A549 (cell line): ENCODE data around the gene DCK. TPM values are rescaled to one million over a fixed set of nuclear protein-coding genes. Genes with fewer than 3 reads are reported as not detected.

Experiments used
- ATAC-seq, 2 experiments: fragments of 200-7000 bp in 1 of 2; fragments of >200 bp in 1 of 2; cut with Nextera tagmentation in 1 of 2; cut with Tn5 transposase in 1 of 2; 3 replicates each; pipeline versions ENCODE4 v1.8.0 to v1.9.1; 2018 to 2020; ENCODE audit warnings: mild to moderate bottlenecking in 1 of 2, moderate library complexity in 1 of 2
- CTCF ChIA-PET: fragments of 300-600 bp; sonication (Branson Sonifier 250); formaldehyde crosslinking; extraction: SDS; loops from one replicate; lab custom pipeline; 2021; ENCODE audit warnings: antibody characterized with exemption, inconsistent platforms; lab: Yijun Ruan, JAX
- POLR2A ChIA-PET: fragments of 350-600 bp; formaldehyde crosslinking; extraction: SDS; loops from one replicate; lab custom pipeline; 2021; ENCODE audit warnings: antibody characterized with exemption, inconsistent platforms; lab: Yijun Ruan, JAX
- DNase-seq, 2 experiments: peaks; one replicate each; pipeline versions ENCODE4 v3.0.0 to v3.0.0-alpha.2; 2011 to 2016; ENCODE audit warnings: low read depth in 1 of 2, low spot score in 1 of 2
- FAIRE-seq: peaks from 2 replicates; lab custom pipeline; 2011; peaks lifted over from hg19 to GRCh38; lab: Jason Lieb, UNC
- H3K27ac ChIP-seq, 2 experiments: fragments of >200 bp; sonication (Bioruptor Twin); formaldehyde crosslinking; 3 replicates each; pipeline ENCODE4 v1.5.1; 2016 to 2017
- H3K4me1 ChIP-seq: fragments of >200 bp; sonication (Bioruptor Twin); formaldehyde crosslinking; 3 replicates; pipeline ENCODE4 v1.6.1; 2016
- H3K4me2 ChIP-seq: fragments of >200 bp; sonication (Bioruptor Twin); formaldehyde crosslinking; 3 replicates; pipeline ENCODE4 v1.6.1; 2016
- H3K4me3 ChIP-seq: fragments of >200 bp; sonication (Bioruptor Twin); formaldehyde crosslinking; 3 replicates; pipeline ENCODE4 v1.5.1; 2016
- H3K9me3 ChIP-seq: fragments of >200 bp; sonication (Bioruptor Twin); formaldehyde crosslinking; 3 replicates; pipeline ENCODE4 v1.6.1; 2016
- ATOH8 ChIP-seq: fragments of 250-450 bp; sonication (Bioruptor Pico); IDR thresholded peaks from 2 replicates; pipeline ENCODE4 v1.5.0; 2020; ENCODE audit warnings: low read depth, mild to moderate bottlenecking, moderate library complexity
- CHD2 ChIP-seq: fragments of 150-350 bp; IDR thresholded peaks from 2 replicates; pipeline ENCODE4 v1.6.1; 2014; ENCODE audit warnings: low read length; ENCODE audit not compliant: partially characterized antibody
- CHD4 ChIP-seq: fragments of 200-600 bp; sonication (generic); IDR thresholded peaks from 2 replicates; pipeline ENCODE4 v1.6.1; 2016; ENCODE audit warnings: antibody characterized with exemption, mild to moderate bottlenecking, borderline replicate concordance
- FOSL2 ChIP-seq, 2 experiments: fragments of 450-650 bp in 1 of 2; fragments of >200 bp in 1 of 2; sonication (Bioruptor Twin) in 1 of 2; formaldehyde crosslinking; IDR thresholded peaks; 2 replicates each; pipeline versions ENCODE4 v1.5.0 to v1.6.1; 2016 to 2020; ENCODE audit warnings: mild to moderate bottlenecking in 1 of 2, moderate library complexity in 1 of 2
- HDAC2 ChIP-seq: fragments of 200-600 bp; sonication (generic); IDR thresholded peaks from 2 replicates; pipeline ENCODE4 v1.6.1; 2016
- HMGXB4 ChIP-seq: fragments of 250-450 bp; sonication (Bioruptor Pico); IDR thresholded peaks from 2 replicates; pipeline ENCODE4 v1.5.0; 2021; ENCODE audit warnings: mild to moderate bottlenecking, moderate library complexity, borderline replicate concordance
- MAX ChIP-seq: IDR thresholded peaks from 2 replicates; pipeline ENCODE4 v1.6.1; 2012
- MAZ ChIP-seq: fragments of 150-350 bp; IDR thresholded peaks from 2 replicates; pipeline ENCODE4 v1.6.1; 2014; ENCODE audit warnings: antibody characterized with exemption, low read depth, low read length, borderline replicate concordance
- NFE2L2 ChIP-seq: fragments of 150-350 bp; conservative IDR thresholded peaks from 2 replicates; pipeline ENCODE4 v1.6.1; 2014; ENCODE audit warnings: low read length
- NPAS2 ChIP-seq: fragments of 250-450 bp; sonication (Bioruptor Pico); IDR thresholded peaks from 2 replicates; pipeline ENCODE4 v1.8.0; 2022; ENCODE audit warnings: mild to moderate bottlenecking, moderate library complexity, borderline replicate concordance
- PHF8 ChIP-seq: fragments of 200-600 bp; sonication (generic); IDR thresholded peaks from 2 replicates; pipeline ENCODE4 v1.6.1; 2016; ENCODE audit warnings: low read depth, mild to moderate bottlenecking, antibody characterized with exemption, moderate library complexity, borderline replicate concordance
- RAD21 ChIP-seq, 2 experiments: fragments of >200 bp in 1 of 2; sonication (Bioruptor Twin) in 1 of 2; formaldehyde crosslinking in 1 of 2; IDR thresholded peaks in 1 of 2; conservative IDR thresholded peaks in 1 of 2; 2 replicates in 1 of 2; 3 replicates in 1 of 2; pipeline ENCODE4 v1.6.1; 2012 to 2018; ENCODE audit warnings: inconsistent platforms in 1 of 2
- RCOR1 ChIP-seq: fragments of 150-350 bp; IDR thresholded peaks from 2 replicates; pipeline ENCODE4 v1.6.1; 2014; ENCODE audit warnings: antibody characterized with exemption, low read length, low read depth
- REST ChIP-seq: fragments of 200-600 bp; sonication (generic); IDR thresholded peaks from 2 replicates; pipeline ENCODE4 v1.6.1; 2016; ENCODE audit warnings: antibody characterized with exemption, mild to moderate bottlenecking, moderate library complexity
- RFX5 ChIP-seq: fragments of 450-650 bp; IDR thresholded peaks from 2 replicates; pipeline ENCODE4 v1.7.1; 2014; ENCODE audit warnings: antibody characterized with exemption, mild to moderate bottlenecking, moderate library complexity
- RNF2 ChIP-seq: fragments of 200-600 bp; sonication (generic); IDR thresholded peaks from 2 replicates; pipeline ENCODE4 v1.6.1; 2016; ENCODE audit warnings: low read depth, mild to moderate bottlenecking, antibody characterized with exemption, moderate library complexity, borderline replicate concordance
- ZC3H11A ChIP-seq: fragments of 450-650 bp; IDR thresholded peaks from 2 replicates; pipeline ENCODE4 v1.6.1; 2014; ENCODE audit warnings: antibody characterized with exemption, mild to moderate bottlenecking
- ZFP36 ChIP-seq: fragments of 450-650 bp; IDR thresholded peaks from 2 replicates; pipeline ENCODE4 v1.6.1; 2014; ENCODE audit warnings: borderline replicate concordance; ENCODE audit not compliant: partially characterized antibody
- ZNF302 ChIP-seq: fragments of 250-450 bp; sonication (Bioruptor Pico); IDR thresholded peaks from 2 replicates; pipeline ENCODE4 v1.9.0; 2021; ENCODE audit warnings: inconsistent platforms, mild to moderate bottlenecking, moderate library complexity
- WGBS: methylation state at CpG from one replicate; pipeline ENCODE4 v1.1.6; 2017; ENCODE audit errors: missing lambda C conversion rate; 5-methylcytosine and 5-hydroxymethylcytosine counted together
- polyA plus RNA-seq, 4 experiments: library from polyadenylated mRNA; depleted of rRNA in 3 of 4; stranded (reverse); fragments of >200 nt; fragmentation: RNase III in 1 of 4; extraction: RNeasy Plus Mini Kit Qiagen cat#74134 plus additional on column Dnase treatment in 1 of 4; gene quantifications; 2 replicates in 3 of 4; 3 replicates in 1 of 4; pipeline ENCODE4 v1.2.3, GENCODE V29; 2011 to 2017

Gene DCK
- polyA plus RNA-seq, 2 of the 4 experiments (the other 2 are of a cell fraction): 20.0 to 20.6 TPM

- no peak overlapping the region for H3K4me2 ChIP-seq
- H3K27ac ChIP-seq: no peak overlapping the region
- FAIRE-seq: no peak
- no peak overlapping the region for H3K4me3 ChIP-seq
- ATAC-seq: no peak
- TF ChIP-seq RFX5 (no peak), REST (no peak), FOSL2 (IDR thresholded peaks at IDR 0.05) (no peak), FOSL2 (CRISPR knock-in tag; IDR thresholded peaks at IDR 0.05) (no peak), MAZ (no peak), PHF8 (no peak), MAX (no peak), HMGXB4 (CRISPR knock-in tag) (no peak), RAD21 (conservative IDR thresholded peaks at IDR 0.05 in 1 of 2, IDR thresholded peaks at IDR 0.05 in 1 of 2) (no peak), RCOR1 (no peak)
- TF ChIP-seq, all 56 proteins: peak for 0
- H3K9me3 ChIP-seq: no peaks in the 10 kb centered on the region
- H3K4me1 ChIP-seq: peaks cover 5% of the 10 kb centered on the region; the same call in 1 of the 3 replicates
- WGBS: 74% methylated on average over 5 of the region's 5 CpGs
- CTCF ChIA-PET: interaction anchor here (1.4 kb wide), 1 partner anchor 8 kb away, joined by 3 read pairs; no protein-coding TSS in a partner anchor
- POLR2A ChIA-PET: no interaction called here
- no peak for DNase-seq
Measured at GRCh38 chr4:70948665-70949260, 44.7 kb upstream of the DCK start.

GRCh38 chr4:70954032-70954431 lies 39.4 kb upstream of the DCK start:
- 100% methylated on average over 1 of the region's 1 CpG for WGBS
- H3K4me1 ChIP-seq: no peaks in the 10 kb centered on the region
- no peak for FAIRE-seq
- POLR2A ChIA-PET: no interaction called here
- no peak overlapping the region for H3K4me3 ChIP-seq
- TF ChIP-seq RNF2 (no peak), ZC3H11A (no peak), HDAC2 (no peak), CHD4 (no peak), RCOR1 (no peak), ZFP36 (no peak)
- TF ChIP-seq, all 56 proteins: peak for 0
- no peak for ATAC-seq
- Histone ChIP-seq H3K9me3 (no peaks in the 10 kb centered on the region), H3K27ac (no peak overlapping the region), H3K4me2 (no peak overlapping the region)
- CTCF ChIA-PET: no interaction called here
- DNase-seq: no peak

GRCh38 chr4:70956549-70957210 lies 36.8 kb upstream of the DCK start:
- no peak for ATAC-seq
- TF ChIP-seq ZFP36 (no peak), HMGXB4 (CRISPR knock-in tag) (no peak), NPAS2 (CRISPR knock-in tag) (no peak), ZNF302 (CRISPR knock-in tag) (no peak), ATOH8 (no peak), NFE2L2 (no peak), CHD2 (no peak)
- TF ChIP-seq, all 56 proteins: peak for 0
- FAIRE-seq (no peak), DNase-seq (no peak)
- POLR2A ChIA-PET: no interaction called here
- Histone ChIP-seq H3K4me1 (no peaks in the 10 kb centered on the region), H3K4me2 (no peak overlapping the region), H3K27ac (no peak overlapping the region), H3K9me3 (no peaks in the 10 kb centered on the region), H3K4me3 (no peak overlapping the region)
- WGBS: 98% methylated on average over 5 of the region's 5 CpGs
- CTCF ChIA-PET: no interaction called here
